Renal cortex interstitium (tissue), 11 donors: ENCODE measurements around the gene ADGRD1. TPM values are rescaled to one million over a fixed set of nuclear protein-coding genes. Genes with fewer than 3 reads are reported as not detected.
A peak's percentile ranks its signal among the peaks of the same experiment; 100 is the strongest.
"Not testable (repeated sequence)": the region's sequence is repeated elsewhere in the genome, so short reads cannot be mapped to it uniquely, and the experiment has no call there.

Experiments used
- DNase-seq, 11 donors: peaks; one replicate each; pipeline ENCODE4 v3.0.0-alpha.2; 2013; ENCODE audit warnings: low read depth in 9 of 11, low spot score in 4 of 11; ENCODE audit errors: extremely low read depth in 1 of 11
- polyA plus RNA-seq, 3 donors: library from polyadenylated mRNA; unstranded; fragments of 120-200 nt; gene quantifications; one replicate each; pipeline ENCODE4 v1.2.1, GENCODE V29; 2013; ENCODE audit not compliant: insufficient read length in 3 of 3

Gene ADGRD1
- polyA plus RNA-seq, 3 donors, result 12.8 to 15.0 (median 14.3) TPM

GRCh38 chr12:131056626-131057025 lies 102.9 kb downstream of the ADGRD1 start:
- DNase-seq, result no peak

GRCh38 chr12:131057211-131057721 lies 103.6 kb downstream of the ADGRD1 start:
- no peak for DNase-seq

DNA sequence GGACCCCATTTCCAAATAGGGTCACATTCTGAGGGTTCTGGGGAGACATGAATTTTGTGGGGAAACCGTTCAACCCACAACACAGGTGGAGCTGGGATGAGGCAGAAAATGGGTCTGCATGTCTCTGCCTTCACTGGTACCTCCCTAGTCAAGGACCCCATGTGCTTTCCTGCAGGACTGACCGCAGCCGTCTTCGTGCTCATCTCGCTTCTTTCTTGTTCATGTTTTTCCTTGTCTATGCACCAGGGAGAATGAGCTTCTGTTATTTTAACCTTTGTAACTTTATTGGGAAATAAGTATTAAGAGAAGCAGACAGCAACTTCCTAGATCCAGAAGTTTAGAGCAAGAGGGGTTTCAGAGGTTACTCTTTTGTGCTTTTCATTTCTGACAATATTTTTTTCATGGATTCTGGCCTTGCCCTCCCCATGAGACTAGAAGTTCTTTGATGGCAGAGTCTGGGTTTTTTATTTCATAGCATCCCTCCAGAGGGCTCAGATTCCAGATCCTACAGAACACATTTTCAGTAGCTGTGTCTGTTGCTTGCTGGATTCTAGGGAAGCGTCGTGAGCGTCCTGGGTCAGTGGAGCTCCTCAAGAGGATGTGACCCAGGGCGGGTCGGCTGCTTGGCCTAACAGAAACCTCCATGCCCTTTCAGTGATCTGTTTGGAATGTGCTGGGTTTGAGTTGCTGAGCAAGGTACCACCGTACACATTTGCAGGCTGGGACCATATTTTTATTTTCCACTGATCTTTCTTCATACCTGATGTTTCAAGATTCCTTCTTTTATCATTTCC lies 104.2 kb downstream of the ADGRD1 start:
- DNase-seq, result no peak

GRCh38 chr12:131058700-131059099 lies 105.0 kb downstream of the ADGRD1 start:
- no peak for DNase-seq

GRCh38 chr12:131060011-131060703 lies 106.5 kb downstream of the ADGRD1 start:
- DNase-seq, result no peak

DNA sequence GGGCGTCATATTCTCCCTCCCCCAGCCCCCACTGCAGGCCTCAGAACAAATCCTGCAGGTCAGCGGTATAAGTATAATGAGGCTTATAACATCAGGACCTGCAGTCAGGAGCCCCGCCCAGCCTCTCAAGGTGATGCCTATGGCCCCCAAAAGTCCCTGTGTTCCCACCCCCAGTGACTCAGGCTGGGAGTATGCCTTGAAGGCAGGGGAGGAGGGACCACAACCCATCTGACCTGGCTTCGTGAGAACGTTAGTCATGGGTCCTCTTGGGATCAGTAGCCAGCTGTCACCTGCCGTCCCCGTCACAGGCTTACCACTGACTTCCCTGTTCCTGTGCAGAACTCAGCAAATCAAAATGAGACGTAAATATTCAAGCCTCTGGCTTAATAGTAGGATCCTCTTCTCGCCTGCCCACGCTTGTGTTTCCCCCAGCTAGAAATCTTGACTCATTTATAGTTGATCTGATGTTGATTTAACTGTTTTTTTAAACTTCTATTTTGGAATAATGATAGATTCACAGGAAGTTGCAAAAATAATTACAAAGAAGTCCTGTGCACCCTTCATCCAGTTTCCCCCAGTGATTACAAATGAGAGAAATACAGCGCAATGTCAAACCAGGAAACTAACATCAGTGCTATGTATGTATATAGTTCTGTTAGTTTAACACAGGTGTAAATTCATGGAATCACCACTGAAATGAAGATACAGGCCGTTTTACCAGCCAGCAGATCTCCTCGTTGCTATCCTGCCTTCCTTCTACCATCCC lies 107.5 kb downstream of the ADGRD1 start:
- no peak for DNase-seq

- DNase-seq, result no peak
Measured at GRCh38 chr12:131063413-131063812, 109.7 kb downstream of the ADGRD1 start.

- no peak for DNase-seq
Measured at GRCh38 chr12:131063960-131064359, 110.3 kb downstream of the ADGRD1 start.

DNA sequence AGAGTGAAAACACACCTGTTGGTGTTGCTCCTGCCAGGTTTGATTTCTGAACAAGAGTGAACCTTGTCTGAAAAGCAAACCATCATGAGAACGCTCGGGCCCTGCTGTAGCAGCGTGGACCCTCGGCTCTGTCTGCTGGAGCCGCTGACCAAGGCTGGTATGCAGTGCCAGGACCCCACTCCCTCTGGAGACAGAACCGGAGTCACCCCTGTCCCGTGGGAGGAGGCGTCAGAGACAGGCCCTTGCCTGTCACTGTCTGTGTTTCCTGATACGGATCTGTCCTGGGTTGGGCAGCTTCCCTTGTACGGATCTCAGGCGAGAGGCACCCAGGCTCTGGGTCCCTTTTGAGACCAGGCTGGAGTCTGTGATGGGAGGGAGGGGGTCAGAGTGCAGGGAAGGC lies 111.6 kb downstream of the ADGRD1 start:
- DNase-seq, result no peak

GRCh38 chr12:131065801-131066200 lies 112.1 kb downstream of the ADGRD1 start:
- DNase-seq, result no peak

GRCh38 chr12:131066207-131066885 lies 112.6 kb downstream of the ADGRD1 start:
- no peak for DNase-seq

GRCh38 chr12:131066886-131067490 lies 113.3 kb downstream of the ADGRD1 start:
- no peak for DNase-seq

DNA sequence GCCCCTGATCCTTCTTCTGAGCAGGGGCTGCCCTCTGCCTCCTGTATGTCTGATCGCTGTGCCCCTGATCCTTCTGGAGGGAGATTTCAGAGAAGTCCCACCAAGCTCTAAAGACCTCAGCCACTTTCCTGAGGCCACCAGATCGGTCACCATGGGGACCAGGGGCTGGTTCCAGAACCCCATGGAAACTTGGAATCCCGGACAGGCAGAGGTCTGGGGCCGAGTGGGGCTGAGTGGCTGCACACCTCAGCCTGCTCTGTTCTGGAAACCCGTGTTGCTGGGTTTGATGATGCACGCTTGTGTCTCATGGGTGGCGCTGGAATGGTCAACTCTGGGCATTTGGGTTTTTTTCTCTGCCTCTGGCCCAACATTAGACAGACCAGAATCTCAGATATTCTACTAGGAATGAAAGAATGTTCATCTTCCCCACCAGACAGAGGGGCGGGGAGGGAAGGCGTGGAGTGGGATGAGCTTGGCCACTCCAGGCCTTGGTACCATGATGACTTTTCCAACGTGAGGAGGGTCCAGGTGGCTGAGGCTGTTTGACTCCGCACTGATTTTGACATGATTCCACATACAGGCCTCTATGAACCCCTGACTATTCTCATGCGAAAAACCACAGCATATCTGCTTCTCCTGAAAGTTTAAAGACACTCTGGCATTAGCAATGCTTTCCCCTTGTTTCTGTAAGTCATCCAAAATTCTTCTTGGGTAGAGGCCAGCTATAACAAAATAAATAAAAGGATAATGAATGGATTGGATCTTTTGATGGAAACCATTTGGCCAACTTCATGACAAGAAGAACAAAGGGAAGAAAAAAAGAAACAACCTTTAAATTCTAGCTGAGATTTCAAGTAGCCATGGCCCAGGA lies 114.5 kb downstream of the ADGRD1 start:
- peak in 8 of 11 donors; percentile 47 to 74 (median 54) for DNase-seq

DNA sequence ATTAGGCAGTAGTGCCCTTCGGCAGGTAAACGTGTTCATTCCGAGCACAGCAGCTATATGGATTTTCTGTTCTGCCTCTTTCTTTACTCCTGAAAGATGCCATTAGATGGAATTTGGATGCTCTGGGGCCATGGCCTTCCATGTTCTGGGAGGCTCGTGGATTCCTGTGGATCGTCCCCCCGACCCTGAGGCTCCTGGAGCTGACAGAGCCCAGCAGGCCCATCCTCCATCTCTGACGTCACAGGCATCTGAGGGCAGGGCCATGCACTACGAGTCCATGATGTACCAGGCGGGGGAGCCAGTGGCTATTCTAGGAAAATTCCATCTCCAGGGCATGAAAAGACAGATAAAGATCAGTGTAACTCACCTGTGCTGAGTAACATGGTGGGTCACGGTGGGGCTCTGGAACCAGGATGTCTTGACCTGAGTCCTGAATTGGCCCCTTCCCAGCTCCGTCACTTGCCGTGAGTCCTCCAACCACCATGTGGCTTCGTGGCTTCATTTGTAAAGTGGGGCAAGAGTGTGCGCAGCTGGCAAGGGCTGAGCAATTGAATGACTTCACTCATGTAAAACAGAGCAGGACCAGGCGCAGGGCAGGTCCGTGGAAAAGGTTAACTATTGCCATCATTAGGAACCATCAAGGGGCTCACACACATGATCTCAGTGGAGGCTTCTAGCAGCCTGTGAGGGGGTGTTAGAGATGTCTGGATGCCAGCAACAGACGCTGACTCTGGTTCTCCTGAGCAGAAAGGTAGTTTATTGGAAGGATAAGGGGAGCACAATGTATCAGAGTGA lies 115.4 kb downstream of the ADGRD1 start:
- not testable (repeated sequence) for DNase-seq

DNA sequence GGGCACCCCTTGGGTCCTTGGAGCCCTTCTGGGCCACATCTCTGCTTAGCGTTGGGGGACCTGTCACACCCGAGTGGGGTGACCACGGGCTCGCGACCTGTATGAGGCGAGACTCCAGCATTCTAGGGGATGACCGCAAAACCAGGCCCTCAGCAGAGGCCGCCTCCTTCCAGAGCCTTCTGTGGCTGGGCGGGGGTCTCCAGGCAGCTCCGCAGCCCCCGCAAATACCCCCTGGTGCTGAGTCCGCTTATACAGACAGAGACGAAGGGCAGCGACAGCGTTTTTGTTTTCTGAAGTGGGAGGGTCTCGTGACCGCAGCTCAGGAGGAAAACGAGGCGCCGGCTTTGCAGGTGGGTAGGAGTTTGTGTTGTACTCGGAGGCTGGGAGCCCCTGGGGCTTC lies 116.4 kb downstream of the ADGRD1 start:
- not testable (repeated sequence) for DNase-seq

- not testable (repeated sequence) for DNase-seq
Measured at GRCh38 chr12:131070668-131071067, 117.0 kb downstream of the ADGRD1 start.

DNA sequence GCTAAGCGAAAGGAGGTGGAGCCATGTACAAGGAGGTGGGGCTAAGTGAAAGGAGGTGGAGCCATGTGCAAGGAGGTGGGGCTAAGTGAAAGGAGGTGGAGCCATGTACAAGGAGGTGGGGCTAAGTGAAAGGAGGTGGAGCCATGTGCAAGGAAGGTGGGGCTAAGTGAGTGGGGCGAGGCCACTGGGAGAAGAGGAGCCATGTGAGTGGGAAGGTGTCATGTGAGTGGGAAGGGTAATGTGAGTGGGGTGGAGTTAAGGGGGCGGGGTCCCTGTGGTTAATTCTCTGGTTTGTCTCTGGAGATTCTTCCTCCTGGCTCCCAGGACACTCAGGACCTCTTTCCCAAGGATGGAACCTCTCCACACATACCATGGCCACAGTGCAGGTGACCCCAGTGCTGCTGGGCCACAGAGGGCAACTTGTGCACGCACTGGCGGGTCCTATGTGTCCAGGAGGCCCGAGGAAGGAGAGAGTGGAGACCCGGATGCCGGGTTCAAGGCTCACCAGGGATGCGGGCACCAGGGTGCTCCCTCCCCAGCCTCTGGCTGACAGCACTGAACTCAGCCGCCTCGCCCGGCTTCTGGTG lies 117.6 kb downstream of the ADGRD1 start:
- not testable (repeated sequence) for DNase-seq
